Testis (tissue), 3 donors: ENCODE measurements around the gene VASH1. TPM values are rescaled to one million over a fixed set of nuclear protein-coding genes. Genes with fewer than 3 reads are reported as not detected.
"Not testable (repeated sequence)": the region's sequence is repeated elsewhere in the genome, so short reads cannot be mapped to it uniquely, and the experiment has no call there.

Experiments
- DNase-seq: peaks from one replicate; pipeline ENCODE4 v3.0.0-alpha.2; 2019
- H3K27ac ChIP-seq, 2 donors: fragments of 200-600 bp; sonication (generic); one replicate each; pipeline ENCODE4 v1.5.1; 2019
- H3K27me3 ChIP-seq: fragments of 200-600 bp; sonication (generic); one replicate; pipeline ENCODE4 v1.5.1; 2019
- H3K36me3 ChIP-seq: fragments of 200-600 bp; sonication (generic); one replicate; pipeline ENCODE4 v1.5.1; 2017; ENCODE audit warnings: low read depth; ENCODE audit errors: missing control alignments
- H3K4me1 ChIP-seq: fragments of 200-600 bp; sonication (generic); one replicate; pipeline ENCODE4 v1.5.1; 2019
- H3K4me3 ChIP-seq, 2 donors: fragments of 200-600 bp; sonication (generic); one replicate each; pipeline ENCODE4 v1.5.1; 2017 to 2019
- H3K9me3 ChIP-seq: fragments of 200-600 bp; sonication (generic); one replicate; pipeline ENCODE4 v1.5.1; 2017
- CTCF ChIP-seq, 3 experiments: fragments of 450-650 bp in 2 of 3; fragments of 200-600 bp in 1 of 3; sonication (generic) in 1 of 3; IDR thresholded peaks; one replicate each; pipeline ENCODE4 v1.5.1; 2016 to 2019; ENCODE audit warnings: antibody characterized with exemption in 3 of 3, mild to moderate bottlenecking in 2 of 3, moderate library complexity in 1 of 3
- POLR2A ChIP-seq: fragments of 450-650 bp; IDR thresholded peaks from one replicate; pipeline ENCODE4 v1.6.1; 2017; ENCODE audit warnings: antibody characterized with exemption, mild to moderate bottlenecking, moderate library complexity
- WGBS, 2 donors: methylation state at CpG; one replicate each; pipeline ENCODE4 v1.1.5; 2018; 5-methylcytosine and 5-hydroxymethylcytosine counted together
- intact Hi-C: fragments of 100-400 bp; cut with DNase I; formaldehyde crosslinking; loops from one replicate; pipeline ENCODE4 v1.15.1; 2023; ENCODE audit warnings: low total_unique reads
- polyA plus RNA-seq: library from polyadenylated mRNA; stranded (reverse); fragments of 350-450 nt; fragmentation: Illumina TruSeq; extraction: RNeasy Lipid Tissue Mini Kit (QIAGEN cat#74804); gene quantifications from one replicate; pipeline ENCODE4 v1.2.3, GENCODE V29; 2014; ENCODE audit warnings: low read depth, low replicate concordance; ENCODE audit not compliant: insufficient read depth
- total RNA-seq, 2 donors: library from RNA; depleted of rRNA; stranded (reverse); fragments of >200 nt; gene quantifications; one replicate each; pipeline ENCODE4 v1.2.3, GENCODE V29; 2016

The VASH1 gene
- total and polyA plus RNA-seq, 3 donors from 2014 or later = 26.6 to 32.0 (median 31.7) TPM

GRCh38 chr14:76727384-76727783 lies 33.9 kb upstream of the VASH1 start:
- Histone ChIP-seq H3K36me3 (no peaks in the 10 kb centered on the region), H3K27me3 (no peaks in the 10 kb centered on the region), H3K9me3 (no peaks in the 10 kb centered on the region), H3K27ac (peak overlapping the region; percentile 14 to 15), H3K4me1 (peaks cover 19% of the 10 kb centered on the region), H3K4me3 (no peak overlapping the region)
- intact Hi-C loops = no loop called here
- TF ChIP-seq POLR2A (no peak), CTCF (IDR thresholded peaks at IDR 0.05) (no peak)
- whole genome bisulfite sequencing, 2 donors = 31 to 47% methylated on average over 4 of the region's 4 CpGs
- DNase-seq = no peak

- TF ChIP-seq POLR2A (no peak), CTCF (IDR thresholded peaks at IDR 0.05) (no peak)
- peaks cover 19% of the 10 kb centered on the region for H3K4me1 ChIP-seq
- WGBS, 2 donors = 42 to 46% methylated on average over 1 of the region's 1 CpG
- no peak for DNase-seq
- H3K4me3 ChIP-seq = no peak overlapping the region
- H3K36me3 ChIP-seq = no peaks in the 10 kb centered on the region
- intact Hi-C loops = no loop called here
- no peaks in the 10 kb centered on the region for H3K27me3 ChIP-seq
- H3K9me3 ChIP-seq = no peaks in the 10 kb centered on the region
- H3K27ac ChIP-seq = peak overlapping the region in 1 of 2 donors; percentile 14
These were observed 33.4 kb upstream of the VASH1 start for GRCh38 chr14:76727901-76728300.

- 74 to 86% methylated on average over 2 of the region's 2 CpGs for WGBS, 2 donors
- Histone ChIP-seq H3K27me3 (no peaks in the 10 kb centered on the region), H3K9me3 (no peaks in the 10 kb centered on the region), H3K4me3 (no peak overlapping the region), H3K36me3 (no peaks in the 10 kb centered on the region), H3K27ac (no peak overlapping the region), H3K4me1 (peaks cover 19% of the 10 kb centered on the region)
- peak; percentile 53 for DNase-seq
- intact Hi-C loops = no loop called here
- no peak for TF ChIP-seq POLR2A
- no peak for TF ChIP-seq CTCF (IDR thresholded peaks at IDR 0.05)
These were observed 32.0 kb upstream of the VASH1 start for GRCh38 chr14:76729258-76729657.

GRCh38 chr14:76729953-76730505 lies 31.2 kb upstream of the VASH1 start:
- no peak for TF ChIP-seq POLR2A
- no peak for TF ChIP-seq CTCF (IDR thresholded peaks at IDR 0.05)
- peaks cover 19% of the 10 kb centered on the region for H3K4me1 ChIP-seq
- no peaks in the 10 kb centered on the region for H3K9me3 ChIP-seq
- H3K4me3 ChIP-seq = no peak overlapping the region
- H3K27me3 ChIP-seq = no peaks in the 10 kb centered on the region
- DNase-seq = no peak
- 31 to 33% methylated on average over 1 of the region's 1 CpG for WGBS, 2 donors
- no peaks in the 10 kb centered on the region for H3K36me3 ChIP-seq
- intact Hi-C loops = no loop called here
- H3K27ac ChIP-seq = no peak overlapping the region

- 60 to 95% methylated on average over 1 to 16 of the region's 31 CpGs for WGBS, 2 donors
- H3K27ac ChIP-seq, H3K36me3 ChIP-seq, H3K4me3 ChIP-seq, H3K27me3 ChIP-seq, H3K9me3 ChIP-seq, intact Hi-C loops, H3K4me1 ChIP-seq, DNase-seq: not testable (repeated sequence)
These were observed 26.8 kb upstream of the VASH1 start for GRCh38 chr14:76734501-76734900.
